ENCODE data around the gene RIMOC1. TPM values are rescaled to one million over a fixed set of nuclear protein-coding genes. Genes with fewer than 3 reads are reported as not detected.

RIMOC1 gene
- total and polyA plus RNA-seq, 2 experiments from 2014 or later: 14.2 to 29.3 TPM

DNA sequence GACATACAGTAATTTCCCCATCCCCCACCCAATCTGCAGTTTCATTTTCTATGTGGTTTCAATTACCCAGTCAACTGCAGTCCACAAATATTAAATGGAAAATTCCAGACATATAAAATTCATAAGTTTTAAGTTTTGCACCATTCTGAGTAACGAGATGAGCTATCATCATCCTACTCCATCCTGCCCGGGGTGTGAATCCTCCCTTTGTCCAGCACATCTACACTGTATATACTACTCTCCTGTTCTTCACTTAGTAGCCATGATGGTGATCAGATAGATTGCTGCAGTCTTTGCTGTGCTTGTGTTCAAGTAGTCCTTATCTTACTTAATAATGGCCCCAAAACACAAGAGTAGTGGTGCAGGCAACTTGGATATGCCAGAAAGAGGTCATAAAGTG is 45.3 kb upstream of the RIMOC1 start:
- H3K27me3 ChIP-seq: no peaks in the 10 kb centered on the region
- no peak for DNase-seq (ENCODE audit: low spot score)
- WGBS (ENCODE audit: low lambda C conversion rate, missing lambda C conversion rate): 92% methylated on average over 2 of the region's 2 CpGs
- H2AFZ ChIP-seq: no peak overlapping the region
- no peaks in the 10 kb centered on the region for H3K79me2 ChIP-seq
- TF ChIP-seq EZH2 (IDR thresholded peaks at IDR 0.05; ENCODE audit: borderline replicate concordance) (no peak), EZH2phosphoT487 (IDR thresholded peaks at IDR 0.05; ENCODE audit: low read depth, severe bottlenecking, unreplicated experiment) (no peak)
- TF ChIP-seq, protein P1, sequence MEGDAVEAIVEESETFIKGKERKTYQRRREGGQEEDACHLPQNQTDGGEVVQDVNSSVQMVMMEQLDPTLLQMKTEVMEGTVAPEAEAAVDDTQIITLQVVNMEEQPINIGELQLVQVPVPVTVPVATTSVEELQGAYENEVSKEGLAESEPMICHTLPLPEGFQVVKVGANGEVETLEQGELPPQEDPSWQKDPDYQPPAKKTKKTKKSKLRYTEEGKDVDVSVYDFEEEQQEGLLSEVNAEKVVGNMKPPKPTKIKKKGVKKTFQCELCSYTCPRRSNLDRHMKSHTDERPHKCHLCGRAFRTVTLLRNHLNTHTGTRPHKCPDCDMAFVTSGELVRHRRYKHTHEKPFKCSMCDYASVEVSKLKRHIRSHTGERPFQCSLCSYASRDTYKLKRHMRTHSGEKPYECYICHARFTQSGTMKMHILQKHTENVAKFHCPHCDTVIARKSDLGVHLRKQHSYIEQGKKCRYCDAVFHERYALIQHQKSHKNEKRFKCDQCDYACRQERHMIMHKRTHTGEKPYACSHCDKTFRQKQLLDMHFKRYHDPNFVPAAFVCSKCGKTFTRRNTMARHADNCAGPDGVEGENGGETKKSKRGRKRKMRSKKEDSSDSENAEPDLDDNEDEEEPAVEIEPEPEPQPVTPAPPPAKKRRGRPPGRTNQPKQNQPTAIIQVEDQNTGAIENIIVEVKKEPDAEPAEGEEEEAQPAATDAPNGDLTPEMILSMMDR (IDR thresholded peaks at IDR 0.05; ENCODE audit: poor library complexity): no peak
- H3K9me2 ChIP-seq (replicated peaks; ENCODE audit: insufficient read depth): no peaks in the 10 kb centered on the region
- no peak overlapping the region for H3K27ac ChIP-seq
- no peaks in the 10 kb centered on the region for H3K4me1 ChIP-seq (ENCODE audit: insufficient read depth)
- no peak overlapping the region for H3K4me3 ChIP-seq
- H4K20me1 ChIP-seq (ENCODE audit: insufficient read depth, poor library complexity, severe bottlenecking): no peaks in the 10 kb centered on the region
- no peak overlapping the region for H3K4me2 ChIP-seq
- H3K9me3 ChIP-seq (ENCODE audit: low read depth): no peaks in the 10 kb centered on the region
- no peaks in the 10 kb centered on the region for H3K36me3 ChIP-seq (replicated peaks; ENCODE audit: insufficient read depth, low read depth)

DNA sequence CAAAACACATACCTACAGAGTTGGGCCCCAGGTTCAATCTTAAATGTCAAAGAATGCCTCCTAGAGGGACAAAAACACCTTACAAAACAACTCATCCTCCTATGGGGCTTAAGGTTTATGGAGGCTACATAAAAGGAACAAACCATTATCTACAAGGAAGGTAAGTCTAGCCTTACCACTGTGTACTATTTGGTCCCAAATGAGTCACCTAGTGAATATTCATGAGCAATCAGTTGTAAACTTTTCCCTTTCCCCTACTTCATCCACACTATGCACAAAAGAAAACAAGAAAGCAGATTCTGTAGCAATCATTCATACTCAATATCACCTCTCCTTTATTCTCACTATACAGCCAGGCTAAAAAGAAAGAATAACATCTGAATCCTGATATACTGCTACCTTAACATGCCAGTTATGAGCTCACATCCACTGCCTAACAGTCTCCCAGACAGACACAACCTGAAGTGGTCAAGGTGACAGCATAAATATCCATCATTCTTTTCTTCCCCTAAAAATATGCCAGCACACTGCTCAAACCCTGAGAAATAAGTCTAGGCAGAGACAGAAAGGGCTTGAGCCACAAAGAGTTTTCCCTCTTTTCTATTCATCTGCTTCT is 40.2 kb upstream of the RIMOC1 start:
- Histone ChIP-seq H3K27me3 (no peaks in the 10 kb centered on the region), H3K27ac (no peak overlapping the region), H3K9me3 (ENCODE audit: low read depth) (no peaks in the 10 kb centered on the region), H3K36me3 (replicated peaks; ENCODE audit: insufficient read depth, low read depth) (no peaks in the 10 kb centered on the region), H2AFZ (no peak overlapping the region), H3K4me3 (no peak overlapping the region), H3K9me2 (replicated peaks; ENCODE audit: insufficient read depth) (no peaks in the 10 kb centered on the region), H3K79me2 (peaks cover 8% of the 10 kb centered on the region), H3K4me1 (ENCODE audit: insufficient read depth) (no peaks in the 10 kb centered on the region), H3K4me2 (no peak overlapping the region), H4K20me1 (ENCODE audit: insufficient read depth, poor library complexity, severe bottlenecking) (no peaks in the 10 kb centered on the region)
- TF ChIP-seq, protein P1 (IDR thresholded peaks at IDR 0.05; ENCODE audit: poor library complexity): no peak
- no peak for TF ChIP-seq EZH2 (IDR thresholded peaks at IDR 0.05; ENCODE audit: borderline replicate concordance)
- TF ChIP-seq EZH2phosphoT487 (IDR thresholded peaks at IDR 0.05; ENCODE audit: low read depth, severe bottlenecking, unreplicated experiment): no peak
- DNase-seq (ENCODE audit: low spot score): no peak

DNA sequence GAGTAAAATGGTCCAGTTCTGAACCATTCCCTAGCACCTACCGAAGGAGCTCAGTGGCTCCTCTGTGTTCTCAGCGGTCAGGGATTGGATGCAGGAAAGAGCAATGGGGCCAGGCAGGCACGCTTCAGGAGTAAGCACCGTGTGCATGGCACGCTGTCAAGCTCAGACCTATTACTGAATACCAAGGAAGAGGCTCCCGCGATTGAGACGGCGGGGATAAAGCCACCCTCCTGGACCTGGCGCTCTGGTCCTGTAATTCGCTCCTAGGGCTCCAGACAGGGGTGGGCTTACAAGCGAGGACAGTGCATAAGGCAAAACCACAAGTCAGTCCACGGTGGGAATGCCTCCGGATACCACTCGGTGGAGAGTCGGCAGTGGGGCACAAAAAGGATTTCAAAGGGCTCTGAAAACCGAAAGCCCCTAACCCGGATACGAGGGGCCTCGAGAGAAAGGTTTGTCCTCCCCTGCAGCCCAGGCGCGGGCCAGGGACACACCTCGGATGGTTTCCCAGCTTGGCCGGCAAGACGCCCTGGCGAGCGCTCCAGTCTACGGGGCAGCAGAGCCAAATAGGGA is 34.9 kb upstream of the RIMOC1 start:
- 12% methylated on average over 28 of the region's 28 CpGs for WGBS (ENCODE audit: low lambda C conversion rate, missing lambda C conversion rate)
- peaks cover 8% of the 10 kb centered on the region for H3K79me2 ChIP-seq
- H3K36me3 ChIP-seq (replicated peaks; ENCODE audit: insufficient read depth, low read depth): no peaks in the 10 kb centered on the region
- no peaks in the 10 kb centered on the region for H3K9me2 ChIP-seq (replicated peaks; ENCODE audit: insufficient read depth)
- peak overlapping the region; percentile 95 for H2AFZ ChIP-seq
- H3K27me3 ChIP-seq: no peaks in the 10 kb centered on the region
- TF ChIP-seq EZH2 (IDR thresholded peaks at IDR 0.05; ENCODE audit: borderline replicate concordance) (no peak), EZH2phosphoT487 (IDR thresholded peaks at IDR 0.05; ENCODE audit: low read depth, severe bottlenecking, unreplicated experiment) (no peak)
- TF ChIP-seq, protein P1 (IDR thresholded peaks at IDR 0.05; ENCODE audit: poor library complexity): no peak
- H3K9me3 ChIP-seq (ENCODE audit: low read depth): no peaks in the 10 kb centered on the region
- peak overlapping the region; percentile 92 for H3K4me2 ChIP-seq
- no peaks in the 10 kb centered on the region for H4K20me1 ChIP-seq (ENCODE audit: insufficient read depth, poor library complexity, severe bottlenecking)
- DNase-seq (ENCODE audit: low spot score): peak; percentile 34
- H3K27ac ChIP-seq: peak overlapping the region; percentile 94
- H3K4me1 ChIP-seq (ENCODE audit: insufficient read depth): no peaks in the 10 kb centered on the region
- H3K4me3 ChIP-seq: peak overlapping the region; percentile 74

Data from hepatocyte (in vitro differentiated cells).